Astrocyte of the cerebellum (primary cell): Measurements from ENCODE around the gene TSPAN14.

Experiments
- DNase-seq: peaks from one replicate; pipeline ENCODE4 v3.0.0-alpha.2; 2011; ENCODE audit warnings: low read depth
- H3K4me3 ChIP-seq: 2 replicates; pipeline ENCODE4 v1.5.1; 2011; ENCODE audit warnings: mild to moderate bottlenecking, low read depth, low read length, moderate library complexity
- CTCF ChIP-seq: IDR thresholded peaks from 2 replicates; pipeline ENCODE4 v1.5.1; 2012; ENCODE audit warnings: low read length, low read depth, moderate library complexity, mild to moderate bottlenecking; ENCODE audit errors: missing control alignments
- in situ Hi-C: cut with HindIII; loops from 2 replicates; pipeline ENCODE4 v1.10.0; 2017; ENCODE audit warnings: low sequenced_read_pairs

TSPAN14 gene

GRCh38 chr10:80520661-80521470 lies 66.8 kb downstream of the TSPAN14 start:
- in situ Hi-C loops: no loop called here
- no peak for DNase-seq
- TF ChIP-seq CTCF: no peak
- no peak overlapping the region for H3K4me3 ChIP-seq

- no peak for DNase-seq
- TF ChIP-seq CTCF: no peak
- in situ Hi-C loops: no loop called here
- H3K4me3 ChIP-seq: no peak overlapping the region
Measured at GRCh38 chr10:80522756-80523363, 68.8 kb downstream of the TSPAN14 start.

- TF ChIP-seq CTCF: no peak
- H3K4me3 ChIP-seq: no peak overlapping the region
- no peak for DNase-seq
- in situ Hi-C loops: no loop called here
Measured at GRCh38 chr10:80523773-80524172, 69.7 kb downstream of the TSPAN14 start.

- TF ChIP-seq CTCF: no peak
- no peak overlapping the region for H3K4me3 ChIP-seq
- DNase-seq: no peak
- in situ Hi-C loops: no loop called here
Measured at GRCh38 chr10:80524190-80524909, 70.2 kb downstream of the TSPAN14 start.

DNA sequence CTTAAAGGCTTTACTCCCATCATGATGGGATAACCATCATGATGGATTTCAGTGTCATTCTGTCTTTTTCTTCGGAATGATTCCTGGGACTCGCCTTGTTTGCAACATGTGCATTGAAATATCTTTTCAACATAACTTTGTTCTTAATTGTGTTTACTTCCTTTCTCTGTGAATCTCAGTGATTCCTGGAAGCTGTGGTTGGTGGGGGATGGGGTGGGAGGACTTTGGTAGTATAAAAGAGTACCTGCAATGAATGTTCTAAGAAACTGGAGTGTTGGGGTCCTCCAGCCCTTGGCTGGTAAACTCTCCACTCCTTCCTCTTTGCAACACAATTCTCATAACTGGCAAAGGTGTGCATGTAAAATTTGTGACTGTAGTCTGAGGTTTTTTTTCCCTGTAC lies 72.1 kb downstream of the TSPAN14 start:
- DNase-seq: no peak
- H3K4me3 ChIP-seq: no peak overlapping the region
- in situ Hi-C loops: no loop called here
- TF ChIP-seq CTCF: no peak

GRCh38 chr10:80526742-80527141 lies 72.6 kb downstream of the TSPAN14 start:
- TF ChIP-seq CTCF: no peak
- in situ Hi-C loops: no loop called here
- DNase-seq: no peak
- H3K4me3 ChIP-seq: no peak overlapping the region
